Measurements from ENCODE around the gene SLC25A21.

DNA sequence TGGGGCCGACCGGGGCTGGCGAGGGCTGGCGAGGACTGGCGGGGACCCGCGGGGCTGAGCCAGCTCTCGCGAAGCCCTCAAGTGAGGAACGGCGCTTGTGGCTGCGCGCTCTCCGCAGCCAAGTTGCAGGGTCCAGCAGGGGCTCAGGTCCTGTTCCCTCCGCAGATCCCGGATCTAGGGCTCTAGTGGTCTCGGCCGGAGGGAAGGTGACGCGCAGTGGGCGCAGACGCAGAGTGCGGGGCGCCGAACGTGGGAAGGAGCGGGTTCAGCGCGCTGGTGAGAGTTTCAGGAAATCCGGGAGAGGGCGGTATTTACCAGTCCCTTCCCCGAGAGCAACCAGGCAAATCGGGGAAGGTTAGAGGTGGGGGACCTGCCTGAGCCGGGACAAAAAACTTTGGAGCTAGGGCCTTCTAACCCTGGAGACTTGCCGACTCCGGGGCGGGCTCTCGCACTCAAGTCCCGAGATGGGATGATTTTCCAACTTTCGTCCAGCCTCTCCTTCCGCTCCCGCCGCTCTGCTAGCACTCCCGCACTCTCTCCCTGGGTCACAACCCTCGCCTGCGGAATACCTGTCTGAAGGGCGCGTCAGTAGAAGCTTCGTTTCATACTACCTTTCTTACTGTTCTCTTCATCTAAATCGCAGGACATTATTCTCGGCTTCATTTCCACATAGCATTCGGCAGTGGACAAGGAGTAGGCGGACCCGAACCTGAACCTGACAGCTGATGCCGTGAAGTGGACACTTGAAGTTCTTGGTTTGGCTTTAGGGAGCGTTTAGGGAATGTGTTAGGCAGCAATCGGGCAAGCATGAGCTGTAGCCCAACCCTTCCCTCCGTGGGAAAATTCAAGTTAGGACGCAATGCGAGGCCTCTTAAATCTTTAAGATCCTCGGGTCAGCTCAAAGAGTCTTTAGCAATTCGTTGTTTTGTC is 524.3 kb downstream of the SLC25A21 start:
- TF ChIP-seq CTCF (conservative IDR thresholded peaks at IDR 0.05 in 1 of 2, IDR thresholded peaks at IDR 0.05 in 1 of 2; ENCODE audit: low read depth in 1 of 2, low read length in 2 of 2), result peak; percentile 47 to 50
- TF ChIP-seq EZH2 (IDR thresholded peaks at IDR 0.05; ENCODE audit: low read length, missing control alignments), result peak; percentile 96
